ENCODE measurements around the gene ZDHHC19. TPM values are rescaled to one million over a fixed set of nuclear protein-coding genes. Genes with fewer than 3 reads are reported as not detected.

ZDHHC19 gene
- total and polyA plus RNA-seq, 2 experiments from 2014 or later = 1.3 to 15.7 TPM

DNA sequence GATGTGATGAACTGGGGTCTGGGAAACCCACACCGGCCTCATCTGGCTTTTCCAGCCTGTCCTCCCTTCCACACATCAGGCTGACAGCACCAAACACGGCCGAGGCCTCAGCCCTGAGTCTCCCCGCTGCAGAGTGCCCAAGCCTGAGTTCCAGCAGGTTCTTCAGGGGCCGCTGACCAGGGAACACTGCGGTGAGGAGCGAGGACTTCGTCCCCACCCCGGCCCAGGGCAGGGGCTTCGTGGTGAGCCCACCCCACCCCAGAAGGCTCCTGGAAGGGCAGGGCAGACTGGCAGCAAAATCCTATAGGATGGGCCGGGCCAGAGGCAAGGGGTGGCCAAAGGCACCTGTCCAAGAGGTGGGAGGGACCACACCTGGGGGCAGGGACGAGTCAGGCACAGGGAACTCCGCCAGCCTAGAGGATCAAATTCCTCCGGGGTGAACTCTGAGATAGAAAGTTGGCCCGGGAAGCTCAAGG, 4.9 kb upstream of the ZDHHC19 start, which contains the start of gene SLC51A (continued):
- TF ChIP-seq, protein P1, sequence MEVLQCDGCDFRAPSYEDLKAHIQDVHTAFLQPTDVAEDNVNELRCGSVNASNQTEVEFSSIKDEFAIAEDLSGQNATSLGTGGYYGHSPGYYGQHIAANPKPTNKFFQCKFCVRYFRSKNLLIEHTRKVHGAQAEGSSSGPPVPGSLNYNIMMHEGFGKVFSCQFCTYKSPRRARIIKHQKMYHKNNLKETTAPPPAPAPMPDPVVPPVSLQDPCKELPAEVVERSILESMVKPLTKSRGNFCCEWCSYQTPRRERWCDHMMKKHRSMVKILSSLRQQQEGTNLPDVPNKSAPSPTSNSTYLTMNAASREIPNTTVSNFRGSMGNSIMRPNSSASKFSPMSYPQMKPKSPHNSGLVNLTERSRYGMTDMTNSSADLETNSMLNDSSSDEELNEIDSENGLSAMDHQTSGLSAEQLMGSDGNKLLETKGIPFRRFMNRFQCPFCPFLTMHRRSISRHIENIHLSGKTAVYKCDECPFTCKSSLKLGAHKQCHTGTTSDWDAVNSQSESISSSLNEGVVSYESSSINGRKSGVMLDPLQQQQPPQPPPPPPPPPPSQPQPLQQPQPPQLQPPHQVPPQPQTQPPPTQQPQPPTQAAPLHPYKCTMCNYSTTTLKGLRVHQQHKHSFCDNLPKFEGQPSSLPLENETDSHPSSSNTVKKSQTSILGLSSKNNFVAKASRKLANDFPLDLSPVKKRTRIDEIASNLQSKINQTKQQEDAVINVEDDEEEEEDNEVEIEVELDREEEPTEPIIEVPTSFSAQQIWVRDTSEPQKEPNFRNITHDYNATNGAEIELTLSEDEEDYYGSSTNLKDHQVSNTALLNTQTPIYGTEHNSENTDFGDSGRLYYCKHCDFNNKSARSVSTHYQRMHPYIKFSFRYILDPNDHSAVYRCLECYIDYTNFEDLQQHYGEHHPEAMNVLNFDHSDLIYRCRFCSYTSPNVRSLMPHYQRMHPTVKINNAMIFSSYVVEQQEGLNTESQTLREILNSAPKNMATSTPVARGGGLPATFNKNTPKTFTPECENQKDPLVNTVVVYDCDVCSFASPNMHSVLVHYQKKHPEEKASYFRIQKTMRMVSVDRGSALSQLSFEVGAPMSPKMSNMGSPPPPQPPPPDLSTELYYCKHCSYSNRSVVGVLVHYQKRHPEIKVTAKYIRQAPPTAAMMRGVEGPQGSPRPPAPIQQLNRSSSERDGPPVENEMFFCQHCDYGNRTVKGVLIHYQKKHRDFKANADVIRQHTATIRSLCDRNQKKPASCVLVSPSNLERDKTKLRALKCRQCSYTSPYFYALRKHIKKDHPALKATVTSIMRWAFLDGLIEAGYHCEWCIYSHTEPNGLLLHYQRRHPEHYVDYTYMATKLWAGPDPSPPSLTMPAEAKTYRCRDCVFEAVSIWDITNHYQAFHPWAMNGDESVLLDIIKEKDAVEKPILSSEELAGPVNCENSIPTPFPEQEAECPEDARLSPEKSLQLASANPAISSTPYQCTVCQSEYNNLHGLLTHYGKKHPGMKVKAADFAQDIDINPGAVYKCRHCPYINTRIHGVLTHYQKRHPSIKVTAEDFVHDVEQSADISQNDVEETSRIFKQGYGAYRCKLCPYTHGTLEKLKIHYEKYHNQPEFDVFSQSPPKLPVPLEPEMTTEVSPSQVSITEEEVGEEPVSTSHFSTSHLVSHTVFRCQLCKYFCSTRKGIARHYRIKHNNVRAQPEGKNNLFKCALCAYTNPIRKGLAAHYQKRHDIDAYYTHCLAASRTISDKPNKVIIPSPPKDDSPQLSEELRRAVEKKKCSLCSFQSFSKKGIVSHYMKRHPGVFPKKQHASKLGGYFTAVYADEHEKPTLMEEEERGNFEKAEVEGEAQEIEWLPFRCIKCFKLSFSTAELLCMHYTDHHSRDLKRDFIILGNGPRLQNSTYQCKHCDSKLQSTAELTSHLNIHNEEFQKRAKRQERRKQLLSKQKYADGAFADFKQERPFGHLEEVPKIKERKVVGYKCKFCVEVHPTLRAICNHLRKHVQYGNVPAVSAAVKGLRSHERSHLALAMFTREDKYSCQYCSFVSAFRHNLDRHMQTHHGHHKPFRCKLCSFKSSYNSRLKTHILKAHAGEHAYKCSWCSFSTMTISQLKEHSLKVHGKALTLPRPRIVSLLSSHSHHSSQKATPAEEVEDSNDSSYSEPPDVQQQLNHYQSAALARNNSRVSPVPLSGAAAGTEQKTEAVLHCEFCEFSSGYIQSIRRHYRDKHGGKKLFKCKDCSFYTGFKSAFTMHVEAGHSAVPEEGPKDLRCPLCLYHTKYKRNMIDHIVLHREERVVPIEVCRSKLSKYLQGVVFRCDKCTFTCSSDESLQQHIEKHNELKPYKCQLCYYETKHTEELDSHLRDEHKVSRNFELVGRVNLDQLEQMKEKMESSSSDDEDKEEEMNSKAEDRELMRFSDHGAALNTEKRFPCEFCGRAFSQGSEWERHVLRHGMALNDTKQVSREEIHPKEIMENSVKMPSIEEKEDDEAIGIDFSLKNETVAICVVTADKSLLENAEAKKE (CRISPR knock-in tag; IDR thresholded peaks at IDR 0.05) = no peak

DNA sequence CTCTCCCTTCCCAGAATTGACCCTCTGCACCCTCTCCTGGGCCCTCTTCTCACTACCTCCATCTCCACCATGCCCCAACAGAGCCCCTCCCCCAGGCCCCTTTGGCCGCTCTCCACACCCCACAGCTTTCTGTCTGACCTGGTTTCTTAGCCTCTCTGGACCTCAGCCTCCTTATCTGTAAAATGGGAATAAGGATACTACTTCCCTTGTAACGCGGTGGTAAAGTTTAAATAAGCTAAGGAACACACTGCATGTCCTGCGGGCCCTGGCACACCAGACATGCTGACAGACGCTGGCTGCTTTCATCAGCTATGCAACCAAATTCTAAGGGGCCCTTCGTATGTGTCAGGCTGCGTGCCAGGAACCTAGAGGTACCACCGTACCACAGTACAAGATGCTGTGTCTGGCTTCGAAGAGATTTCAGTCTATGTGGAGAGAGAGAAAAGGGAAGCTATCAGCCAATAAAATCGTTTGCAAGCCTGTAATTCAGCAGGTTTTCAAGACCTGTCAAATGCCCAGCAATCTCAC, 4.4 kb upstream of the ZDHHC19 start:
- no peaks in the 10 kb centered on the region; the same call in 1 of the 2 replicates for H3K36me3 ChIP-seq (ENCODE audit: insufficient read depth)
- no peak for DNase-seq (ENCODE audit: low spot score)
- H3K27me3 Mint-ChIP-seq (ENCODE audit: insufficient read depth, low read depth, poor library complexity) = peaks cover 18% of the 10 kb centered on the region
- H3K4me3 Mint-ChIP-seq = peak overlapping the region; percentile 75; the same call in 2 of the 3 replicates
- H3K79me2 ChIP-seq (replicated peaks; ENCODE audit: insufficient read depth) = no peaks in the 10 kb centered on the region
- no peaks in the 10 kb centered on the region for H3K9me2 ChIP-seq (ENCODE audit: insufficient read depth)
- H3F3A ChIP-seq (replicated peaks; ENCODE audit: low read depth) = peaks cover 10% of the 10 kb centered on the region; the same call in 1 of the 2 replicates
- H3K4me2 ChIP-seq = peak overlapping the region; percentile 69
- no peak for ATAC-seq
- H3K27ac Mint-ChIP-seq = no peak overlapping the region; the same call in 1 of the 2 replicates
- H3K27ac ChIP-seq (ENCODE audit: low read depth) = no peak overlapping the region
- no peak overlapping the region for H3K4me3 ChIP-seq
- H3K27me3 ChIP-seq (ENCODE audit: insufficient read depth) = no peaks in the 10 kb centered on the region
- no peaks in the 10 kb centered on the region for H4K20me1 ChIP-seq (replicated peaks; ENCODE audit: insufficient read depth)
- H3K4me1 ChIP-seq (ENCODE audit: insufficient read depth) = peaks cover 9% of the 10 kb centered on the region; the same call in 1 of the 2 replicates
- H3K36me3 Mint-ChIP-seq (ENCODE audit: low read depth) = no peaks in the 10 kb centered on the region
- peak overlapping the region; percentile 97 for H2AFZ ChIP-seq
- no peaks in the 10 kb centered on the region; the same call in 2 of the 3 replicates for H3K9me3 Mint-ChIP-seq
- H3K4me1 Mint-ChIP-seq = peaks cover 31% of the 10 kb centered on the region
- TF ChIP-seq, protein P1 (CRISPR knock-in tag; IDR thresholded peaks at IDR 0.05) = no peak
- TF ChIP-seq ZNF331 (CRISPR knock-in tag; IDR thresholded peaks at IDR 0.05; ENCODE audit: low read depth) = no peak
- no peak for TF ChIP-seq POLR2AphosphoS5 (IDR thresholded peaks at IDR 0.05; ENCODE audit: low read depth)
- no peak for TF ChIP-seq EZH2 (IDR thresholded peaks at IDR 0.05; ENCODE audit: low read depth, unreplicated experiment)
- TF ChIP-seq, protein P2, sequence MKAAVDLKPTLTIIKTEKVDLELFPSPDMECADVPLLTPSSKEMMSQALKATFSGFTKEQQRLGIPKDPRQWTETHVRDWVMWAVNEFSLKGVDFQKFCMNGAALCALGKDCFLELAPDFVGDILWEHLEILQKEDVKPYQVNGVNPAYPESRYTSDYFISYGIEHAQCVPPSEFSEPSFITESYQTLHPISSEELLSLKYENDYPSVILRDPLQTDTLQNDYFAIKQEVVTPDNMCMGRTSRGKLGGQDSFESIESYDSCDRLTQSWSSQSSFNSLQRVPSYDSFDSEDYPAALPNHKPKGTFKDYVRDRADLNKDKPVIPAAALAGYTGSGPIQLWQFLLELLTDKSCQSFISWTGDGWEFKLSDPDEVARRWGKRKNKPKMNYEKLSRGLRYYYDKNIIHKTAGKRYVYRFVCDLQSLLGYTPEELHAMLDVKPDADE (IDR thresholded peaks at IDR 0.05) = no peak
- TF ChIP-seq NANOG (IDR thresholded peaks at IDR 0.05; ENCODE audit: borderline replicate concordance) = no peak
- no peak for TF ChIP-seq CREB1 (CRISPR knock-in tag; IDR thresholded peaks at IDR 0.05; ENCODE audit: low read depth)
- TF ChIP-seq STAT1 (IDR thresholded peaks at IDR 0.05; ENCODE audit: unreplicated experiment) = no peak
